ENCODE results near the gene CTDNEP1. TPM values are rescaled to one million over a fixed set of nuclear protein-coding genes. Genes with fewer than 3 reads are reported as not detected.

The CTDNEP1 gene
- total RNA-seq, 2 experiments from 2014 or later, result 79.3 to 80.7 TPM

GRCh38 chr17:7250695-7251627, 573 bp downstream of the CTDNEP1 start:
- ChIA-PET POLR2A (interaction anchor here (0.6 to 3.4 kb wide), 10 partner anchors 10 to 377 kb away, joined by 3 to 54 read pairs (median 4); partner anchors contain the start of genes ACADVL, DLG4, DVL2 and GABARAP), CTCF (interaction anchor here (1.4 to 1.7 kb wide), 3 partner anchors 9 to 37 kb away, joined by 3 to 4 read pairs (median 4); partner anchors contain the start of gene GABARAP)
- Histone ChIP-seq H3K9me3 (ENCODE audit: control insufficient read depth in 1 of 2, insufficient read depth in 1 of 2, low read length in 2 of 2) (no peaks in the 10 kb centered on the region), H3K4me1 (ENCODE audit: insufficient read depth, low read length) (peaks cover 36% of the 10 kb centered on the region), H3K36me3 (ENCODE audit: insufficient read depth, low read length) (peaks cover 24% of the 10 kb centered on the region), H3K27me3 (ENCODE audit: control insufficient read depth in 1 of 2, insufficient read depth in 2 of 2, low read length in 2 of 2) (no peaks in the 10 kb centered on the region), H3K27ac (ENCODE audit: low read depth in 1 of 2, low read length in 2 of 2) (peak overlapping the region; percentile 63 to 99), H3K4me3 (ENCODE audit: low read length) (peak overlapping the region; percentile 71)
- intact Hi-C loops (cut with DNase I, micrococcal nuclease), result loop anchor here in 1 of 2 experiments (1.0 to 5.0 kb wide), 5 partner anchors 10 to 311 kb away; partner anchors contain the start of genes ACADVL, DLG4, EIF5A and FGF11
- ATAC-seq (ENCODE audit: poor library complexity) (peak; percentile 1), DNase-seq (peak in 4 of 14 experiments; percentile 8 to 81 (median 60))
- Mint-ChIP-seq H3K4me3 (peak overlapping the region; percentile 94), H3K36me3 (ENCODE audit: low read depth) (peaks cover 53% of the 10 kb centered on the region), H3K4me1 (ENCODE audit: low read depth) (peaks cover 45% of the 10 kb centered on the region), H3K27me3 (no peaks in the 10 kb centered on the region), H3K27ac (peak overlapping the region; percentile 100), H3K9me3 (no peaks in the 10 kb centered on the region)
- no peak for TF ChIP-seq CTCF (IDR thresholded peaks at IDR 0.05)

- Mint-ChIP-seq H3K36me3 (ENCODE audit: low read depth) (peaks cover 49% of the 10 kb centered on the region), H3K4me1 (ENCODE audit: low read depth) (peaks cover 45% of the 10 kb centered on the region), H3K4me3 (peak overlapping the region; percentile 94), H3K9me3 (no peaks in the 10 kb centered on the region), H3K27ac (peak overlapping the region; percentile 100), H3K27me3 (no peaks in the 10 kb centered on the region)
- Histone ChIP-seq H3K36me3 (ENCODE audit: insufficient read depth, low read length) (peaks cover 25% of the 10 kb centered on the region), H3K9me3 (ENCODE audit: control insufficient read depth in 1 of 2, insufficient read depth in 1 of 2, low read length in 2 of 2) (no peaks in the 10 kb centered on the region), H3K4me1 (ENCODE audit: insufficient read depth, low read length) (peaks cover 36% of the 10 kb centered on the region), H3K27me3 (ENCODE audit: control insufficient read depth in 1 of 2, insufficient read depth in 2 of 2, low read length in 2 of 2) (no peaks in the 10 kb centered on the region), H3K27ac (ENCODE audit: low read depth in 1 of 2, low read length in 2 of 2) (peak overlapping the region in 1 of 2 donors; percentile 16), H3K4me3 (ENCODE audit: low read length) (peak overlapping the region; percentile 71)
- CTCF ChIA-PET, result interaction anchor here (1.2 to 1.6 kb wide), 2 partner anchors 29 to 46 kb away, joined by 3 to 4 read pairs; no protein-coding TSS in a partner anchor
- intact Hi-C loops (cut with DNase I, micrococcal nuclease), result loop anchor here in 1 of 2 experiments (5.0 kb wide), 4 partner anchors 33 to 312 kb away; partner anchors contain the start of genes ACADVL, DLG4, EIF5A and FGF11
- ATAC-seq (ENCODE audit: poor library complexity) (no peak), DNase-seq (no peak)
- POLR2A ChIA-PET, result interaction anchor here (1.2 to 3.4 kb wide), 3 partner anchors 9 to 378 kb away, joined by 3 to 54 read pairs (median 4); partner anchors contain the start of genes DVL2, GABARAP, PHF23 and SAT2
- no peak for TF ChIP-seq CTCF (IDR thresholded peaks at IDR 0.05)
These were observed 1.7 kb downstream of the CTDNEP1 start for GRCh38 chr17:7249830-7250229.

- peak in 1 of 14 experiments; percentile 9 for DNase-seq
- CTCF ChIA-PET, result interaction anchor here (1.2 to 1.6 kb wide), 2 partner anchors 29 to 47 kb away, joined by 3 to 4 read pairs; no protein-coding TSS in a partner anchor
These were observed 2.3 kb downstream of the CTDNEP1 start for GRCh38 chr17:7249214-7249613.

More at GRCh38 chr17:7249214-7249613, 2.3 kb downstream of the CTDNEP1 start:
- intact Hi-C loops (cut with DNase I, micrococcal nuclease), result no loop called here
- TF ChIP-seq CTCF (IDR thresholded peaks at IDR 0.05), result no peak
- POLR2A ChIA-PET, result interaction anchor here (1.2 to 3.4 kb wide), 3 partner anchors 9 to 379 kb away, joined by 3 to 54 read pairs (median 4); partner anchors contain the start of genes DVL2, GABARAP, PHF23 and SAT2
- H3K4me3 ChIP-seq (ENCODE audit: low read length), result no peak overlapping the region
- ATAC-seq (ENCODE audit: poor library complexity), result no peak
- peaks cover 36% of the 10 kb centered on the region for H3K4me1 ChIP-seq (ENCODE audit: insufficient read depth, low read length)
- Mint-ChIP-seq H3K27me3 (no peaks in the 10 kb centered on the region), H3K4me1 (ENCODE audit: low read depth) (peaks cover 45% of the 10 kb centered on the region), H3K4me3 (peak overlapping the region; percentile 94), H3K9me3 (no peaks in the 10 kb centered on the region), H3K36me3 (ENCODE audit: low read depth) (peaks cover 49% of the 10 kb centered on the region), H3K27ac (peak overlapping the region; percentile 100)
- H3K9me3 ChIP-seq (ENCODE audit: control insufficient read depth in 1 of 2, insufficient read depth in 1 of 2, low read length in 2 of 2), result no peaks in the 10 kb centered on the region
- H3K27me3 ChIP-seq (ENCODE audit: control insufficient read depth in 1 of 2, insufficient read depth in 2 of 2, low read length in 2 of 2), result no peaks in the 10 kb centered on the region
- peaks cover 27% of the 10 kb centered on the region for H3K36me3 ChIP-seq (ENCODE audit: insufficient read depth, low read length)
- no peak overlapping the region for H3K27ac ChIP-seq (ENCODE audit: low read depth in 1 of 2, low read length in 2 of 2)

All from CD4-positive, alpha-beta T cell (primary cell).